ENCODE measurements around the gene PPDPF. TPM values are rescaled to one million over a fixed set of nuclear protein-coding genes. Genes with fewer than 3 reads are reported as not detected.
A peak's percentile ranks its signal among the peaks of the same experiment; 100 is the strongest.

PPDPF gene
- total and polyA plus RNA-seq, 2 donors (not counting 1 experiment from before 2014, with no cell fraction given), result 34.0 to 58.0 TPM

DNA sequence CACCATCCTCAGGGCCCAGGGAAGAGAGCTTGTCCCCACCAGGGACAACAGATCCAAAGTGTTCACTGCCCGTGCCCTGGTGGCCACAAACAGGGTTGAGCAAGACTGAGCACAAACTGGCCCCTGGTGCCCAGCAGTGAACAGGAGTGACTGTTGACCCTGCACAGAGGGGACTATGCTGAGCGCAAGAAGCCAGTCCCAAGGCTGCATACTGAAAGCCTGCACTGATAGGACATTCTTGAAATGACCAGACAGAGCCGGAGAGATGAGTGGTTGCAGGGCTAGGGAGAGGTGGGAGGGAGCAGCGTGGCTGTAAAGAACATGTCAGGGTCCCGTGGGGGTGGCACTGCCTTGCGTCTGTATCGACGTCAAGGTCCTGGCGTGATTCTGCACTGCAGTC, 30.5 kb downstream of the PPDPF start:
- Histone ChIP-seq H3K9ac (ENCODE audit: insufficient read depth, low read length) (no peak overlapping the region), H3K36me3 (ENCODE audit: control insufficient read depth, insufficient read depth, low read length) (no peaks in the 10 kb centered on the region), H3K9me3 (ENCODE audit: control insufficient read depth, insufficient read depth, low read depth, low read length) (no peaks in the 10 kb centered on the region), H3K79me2 (ENCODE audit: control insufficient read depth, insufficient read depth, low read length) (no peaks in the 10 kb centered on the region), H3K4me3 (replicated peaks in 1 of 4; ENCODE audit: control extremely low read depth in 1 of 4, insufficient read depth in 1 of 4, low read depth in 3 of 4, low read length in 4 of 4) (no peak overlapping the region), H3K27ac (ENCODE audit: insufficient read depth, low read length) (no peak overlapping the region), H3K27me3 (ENCODE audit: control insufficient read depth, insufficient read depth, low read length) (peaks cover 11% of the 10 kb centered on the region), H4K20me1 (ENCODE audit: control insufficient read depth, extremely low read depth, insufficient read depth, low read length) (no peaks in the 10 kb centered on the region), H2AFZ (ENCODE audit: low read length) (no peak overlapping the region), H3K4me2 (ENCODE audit: extremely low read depth, insufficient read depth, low read length) (no peak overlapping the region), H3K4me1 (ENCODE audit: control insufficient read depth, extremely low read depth, insufficient read depth, low read length) (no peaks in the 10 kb centered on the region)
- TF ChIP-seq, protein P1, sequence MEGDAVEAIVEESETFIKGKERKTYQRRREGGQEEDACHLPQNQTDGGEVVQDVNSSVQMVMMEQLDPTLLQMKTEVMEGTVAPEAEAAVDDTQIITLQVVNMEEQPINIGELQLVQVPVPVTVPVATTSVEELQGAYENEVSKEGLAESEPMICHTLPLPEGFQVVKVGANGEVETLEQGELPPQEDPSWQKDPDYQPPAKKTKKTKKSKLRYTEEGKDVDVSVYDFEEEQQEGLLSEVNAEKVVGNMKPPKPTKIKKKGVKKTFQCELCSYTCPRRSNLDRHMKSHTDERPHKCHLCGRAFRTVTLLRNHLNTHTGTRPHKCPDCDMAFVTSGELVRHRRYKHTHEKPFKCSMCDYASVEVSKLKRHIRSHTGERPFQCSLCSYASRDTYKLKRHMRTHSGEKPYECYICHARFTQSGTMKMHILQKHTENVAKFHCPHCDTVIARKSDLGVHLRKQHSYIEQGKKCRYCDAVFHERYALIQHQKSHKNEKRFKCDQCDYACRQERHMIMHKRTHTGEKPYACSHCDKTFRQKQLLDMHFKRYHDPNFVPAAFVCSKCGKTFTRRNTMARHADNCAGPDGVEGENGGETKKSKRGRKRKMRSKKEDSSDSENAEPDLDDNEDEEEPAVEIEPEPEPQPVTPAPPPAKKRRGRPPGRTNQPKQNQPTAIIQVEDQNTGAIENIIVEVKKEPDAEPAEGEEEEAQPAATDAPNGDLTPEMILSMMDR (conservative IDR thresholded peaks at IDR 0.05 in 1 of 2, IDR thresholded peaks at IDR 0.05 in 1 of 2; ENCODE audit: low read depth in 1 of 2, low read length in 2 of 2), result no peak
- TF ChIP-seq EZH2 (IDR thresholded peaks at IDR 0.05; ENCODE audit: low read length, missing control alignments), result no peak
- DNase-seq (ENCODE audit: low read depth in 2 of 2), result no peak

DNA sequence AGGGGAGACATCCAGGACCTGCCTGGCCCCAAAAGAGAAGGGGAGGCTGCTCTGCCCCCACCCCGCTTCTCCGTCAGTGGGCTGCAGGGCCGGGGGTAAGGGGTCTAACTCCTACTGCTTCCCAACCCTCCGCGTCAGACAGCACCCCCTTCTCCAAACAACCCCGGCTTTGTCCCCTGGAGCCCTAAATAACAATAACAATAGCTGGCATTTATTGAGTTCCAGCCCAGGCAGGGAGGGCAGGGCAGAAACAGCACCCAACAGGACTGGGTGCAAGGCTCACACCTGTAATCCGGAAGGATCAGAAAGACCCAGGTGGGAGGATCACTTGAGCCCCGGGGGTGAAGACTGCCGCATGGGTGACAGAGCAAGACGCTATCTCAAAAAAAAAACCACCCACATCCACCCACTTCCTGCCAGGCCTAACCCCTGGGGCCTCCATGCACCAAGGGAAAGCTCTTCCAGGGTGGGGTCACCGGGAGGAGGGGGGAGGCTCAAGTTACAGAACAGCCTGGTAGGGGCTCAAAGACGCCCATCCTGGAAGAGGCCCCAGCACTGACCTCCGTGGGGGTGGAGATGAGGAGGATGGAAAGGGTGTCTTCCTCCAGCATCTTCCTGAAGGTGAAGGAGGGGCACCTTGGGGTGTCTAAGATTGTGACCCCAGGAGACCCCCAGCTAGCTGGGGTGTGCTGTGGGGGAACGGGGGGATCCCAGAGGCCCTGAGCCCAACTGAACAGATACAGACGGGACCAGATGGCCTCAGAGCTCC, 32.1 kb downstream of the PPDPF start:
- Histone ChIP-seq H4K20me1 (ENCODE audit: control insufficient read depth, extremely low read depth, insufficient read depth, low read length) (no peaks in the 10 kb centered on the region), H3K79me2 (ENCODE audit: control insufficient read depth, insufficient read depth, low read length) (no peaks in the 10 kb centered on the region), H3K27ac (ENCODE audit: insufficient read depth, low read length) (no peak overlapping the region), H3K9me3 (ENCODE audit: control insufficient read depth, insufficient read depth, low read depth, low read length) (no peaks in the 10 kb centered on the region), H3K4me3 (replicated peaks in 1 of 4; ENCODE audit: control extremely low read depth in 1 of 4, insufficient read depth in 1 of 4, low read depth in 3 of 4, low read length in 4 of 4) (no peak overlapping the region), H2AFZ (ENCODE audit: low read length) (no peak overlapping the region), H3K27me3 (ENCODE audit: control insufficient read depth, insufficient read depth, low read length) (peaks cover 8% of the 10 kb centered on the region), H3K36me3 (ENCODE audit: control insufficient read depth, insufficient read depth, low read length) (no peaks in the 10 kb centered on the region), H3K4me2 (ENCODE audit: extremely low read depth, insufficient read depth, low read length) (no peak overlapping the region), H3K9ac (ENCODE audit: insufficient read depth, low read length) (no peak overlapping the region), H3K4me1 (ENCODE audit: control insufficient read depth, extremely low read depth, insufficient read depth, low read length) (no peaks in the 10 kb centered on the region)
- TF ChIP-seq, protein P1 (conservative IDR thresholded peaks at IDR 0.05 in 1 of 2, IDR thresholded peaks at IDR 0.05 in 1 of 2; ENCODE audit: low read depth in 1 of 2, low read length in 2 of 2), result no peak
- TF ChIP-seq EZH2 (IDR thresholded peaks at IDR 0.05; ENCODE audit: low read length, missing control alignments), result no peak
- no peak for DNase-seq (ENCODE audit: low read depth in 2 of 2)

DNA sequence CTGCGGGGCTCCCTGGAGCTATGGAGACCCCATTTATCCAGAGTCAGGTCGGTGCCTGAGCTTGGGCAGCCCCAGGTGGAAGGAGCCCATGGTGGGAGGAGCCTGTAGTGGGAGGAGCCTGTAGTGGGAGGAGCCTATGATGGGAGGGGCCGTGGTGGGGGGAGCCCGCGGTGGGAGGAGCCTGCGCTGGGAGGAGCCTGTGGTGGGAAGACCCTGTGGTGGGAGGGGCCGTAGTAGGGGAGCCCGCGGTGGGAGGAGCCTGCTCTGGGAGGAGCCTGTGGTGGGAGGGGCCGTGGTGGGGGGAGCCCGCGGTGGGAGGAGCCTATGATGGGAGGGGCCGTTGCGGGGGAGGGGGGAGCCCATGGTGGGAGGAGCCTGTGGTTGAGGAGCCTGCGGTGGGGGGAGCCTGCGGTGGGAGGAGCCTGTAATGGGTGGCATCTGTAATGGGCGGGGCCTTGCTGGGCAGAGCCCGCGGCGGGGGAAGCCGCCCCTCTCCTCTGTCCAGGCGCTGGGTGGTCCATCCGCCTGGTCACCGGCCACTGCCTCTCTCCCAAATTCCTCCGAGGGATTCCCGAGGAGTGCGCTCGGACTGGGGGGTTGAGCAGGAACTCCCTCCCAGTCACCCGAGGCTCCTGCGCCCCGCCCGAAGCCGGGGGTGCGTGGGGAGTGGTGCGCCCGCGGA, 32.8 kb downstream of the PPDPF start:
- peak; percentile 56 to 88 for DNase-seq (ENCODE audit: low read depth in 2 of 2)
- Histone ChIP-seq H3K4me2 (ENCODE audit: extremely low read depth, insufficient read depth, low read length) (peak overlapping the region; percentile 85), H3K9ac (ENCODE audit: insufficient read depth, low read length) (peak overlapping the region; percentile 62), H3K27ac (ENCODE audit: insufficient read depth, low read length) (no peak overlapping the region), H3K36me3 (ENCODE audit: control insufficient read depth, insufficient read depth, low read length) (no peaks in the 10 kb centered on the region), H3K79me2 (ENCODE audit: control insufficient read depth, insufficient read depth, low read length) (no peaks in the 10 kb centered on the region), H3K27me3 (ENCODE audit: control insufficient read depth, insufficient read depth, low read length) (peaks cover 4% of the 10 kb centered on the region), H3K4me1 (ENCODE audit: control insufficient read depth, extremely low read depth, insufficient read depth, low read length) (no peaks in the 10 kb centered on the region), H4K20me1 (ENCODE audit: control insufficient read depth, extremely low read depth, insufficient read depth, low read length) (no peaks in the 10 kb centered on the region), H3K4me3 (replicated peaks in 1 of 4; ENCODE audit: control extremely low read depth in 1 of 4, insufficient read depth in 1 of 4, low read depth in 3 of 4, low read length in 4 of 4) (peak overlapping the region; percentile 53 to 68 (median 60)), H3K9me3 (ENCODE audit: control insufficient read depth, insufficient read depth, low read depth, low read length) (no peaks in the 10 kb centered on the region), H2AFZ (ENCODE audit: low read length) (peak overlapping the region; percentile 23)
- TF ChIP-seq, protein P1 (conservative IDR thresholded peaks at IDR 0.05 in 1 of 2, IDR thresholded peaks at IDR 0.05 in 1 of 2; ENCODE audit: low read depth in 1 of 2, low read length in 2 of 2), result no peak
- no peak for TF ChIP-seq EZH2 (IDR thresholded peaks at IDR 0.05; ENCODE audit: low read length, missing control alignments)
